ENCODE data around the gene WNT1. TPM values are rescaled to one million over a fixed set of nuclear protein-coding genes. Genes with fewer than 3 reads are reported as not detected.

WNT1 gene
- total and polyA plus RNA-seq, 9 of the 15 experiments (the other 6 are each of a cell fraction or from before 2014, with no cell fraction given): not detected

GRCh38 chr12:49018261-49019119, 40.4 kb downstream of the WNT1 start, which contains the start of gene PRKAG1 (continued):
- TF ChIP-seq FOXO4 (CRISPR knock-in tag; IDR thresholded peaks at IDR 0.05): no peak
- TF ChIP-seq ZNF3 (CRISPR knock-in tag; IDR thresholded peaks at IDR 0.05): no peak; the same call in 1 of the 2 replicates
- no peak for TF ChIP-seq ZBTB1 (CRISPR knock-in tag; IDR thresholded peaks at IDR 0.05; ENCODE audit: borderline replicate concordance, low read depth)
- no peak for TF ChIP-seq ARID3B (CRISPR knock-in tag; IDR thresholded peaks at IDR 0.05; ENCODE audit: borderline replicate concordance)
- TF ChIP-seq CBFA2T2 (conservative IDR thresholded peaks at IDR 0.05): no peak
- peak; percentile 55 to 70; a peak in 2 of 4 replicates for TF ChIP-seq SIN3A (IDR thresholded peaks at IDR 0.05; ENCODE audit: borderline replicate concordance in 2 of 2, control insufficient read depth in 1 of 2, low read depth in 2 of 2, low read length in 2 of 2)
- no peak for TF ChIP-seq SFPQ (IDR thresholded peaks at IDR 0.05; ENCODE audit: low read depth, low read length)
- TF ChIP-seq POLR2G (IDR thresholded peaks at IDR 0.05; ENCODE audit: low read depth, low read length): peak; percentile 99
- TF ChIP-seq PBX2 (CRISPR knock-in tag; IDR thresholded peaks at IDR 0.05; ENCODE audit: low read depth): no peak
- TF ChIP-seq PBX2 (tag; conservative IDR thresholded peaks at IDR 0.05; ENCODE audit: low read depth): no peak
- no peak; the same call in 1 of the 2 replicates for TF ChIP-seq RUNX1 (IDR thresholded peaks at IDR 0.05; ENCODE audit: low read depth)
- TF ChIP-seq GTF2F1 (IDR thresholded peaks at IDR 0.05; ENCODE audit: low read depth, low read length): peak; percentile 91; the same call in 1 of the 2 replicates
- no peak for TF ChIP-seq RBM14 (IDR thresholded peaks at IDR 0.05; ENCODE audit: borderline replicate concordance, insufficient read depth, low read depth, low read length)
- no peak for TF ChIP-seq CBFA2T3 (IDR thresholded peaks at IDR 0.05)
- TF ChIP-seq SMARCC2 (IDR thresholded peaks at IDR 0.05; ENCODE audit: low read depth): no peak
- 0 out of 2 replicates have a peak, but pooled peaks have one; percentile 28 for TF ChIP-seq ZNF431 (CRISPR knock-in tag; IDR thresholded peaks at IDR 0.05)
- TF ChIP-seq CCAR2 (IDR thresholded peaks at IDR 0.05; ENCODE audit: low read depth, low read length): no peak
- TF ChIP-seq GTF2E2 (tag; IDR thresholded peaks at IDR 0.05): peak; percentile 97
- TF ChIP-seq ESRRB (CRISPR knock-in tag; IDR thresholded peaks at IDR 0.05; ENCODE audit: borderline replicate concordance): no peak

All from K562 (cell line).